NCI-H524 treated with DMSO at 0.1 percent for 48 hours (cell line): Measurements from ENCODE around the gene SIL1.
"Not testable (repeated sequence)": the region's sequence is repeated elsewhere in the genome, so short reads cannot be mapped to it uniquely, and the experiment has no call there.

Source experiments
- DNase-seq: peaks from one replicate; lab custom pipeline; 2025; lab: John Stamatoyannopoulos, UW

The SIL1 gene

DNA sequence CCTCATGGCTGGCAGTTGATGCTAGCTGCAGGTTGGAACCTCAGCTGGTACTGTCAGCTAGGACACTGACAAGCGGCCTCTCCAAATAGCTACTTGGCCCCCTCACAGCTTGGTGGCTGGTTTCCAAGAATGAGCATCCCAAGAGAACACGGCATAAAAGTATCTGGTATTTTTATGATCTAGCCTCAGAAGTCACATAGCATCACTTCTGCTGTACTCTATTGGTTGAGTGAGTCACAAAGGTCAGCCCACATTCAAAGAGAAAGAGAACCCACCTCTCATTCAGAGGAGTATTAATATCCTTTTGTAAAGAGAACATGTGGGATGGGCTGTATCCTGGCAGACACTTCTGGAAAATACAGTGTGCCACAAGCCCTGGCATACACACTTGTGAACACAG lies 6.0 kb upstream of the SIL1 start:
- DNase-seq = no peak

- no peak for DNase-seq
Measured at GRCh38 chr5:139199321-139199720, 1.2 kb upstream of the SIL1 start.

DNA sequence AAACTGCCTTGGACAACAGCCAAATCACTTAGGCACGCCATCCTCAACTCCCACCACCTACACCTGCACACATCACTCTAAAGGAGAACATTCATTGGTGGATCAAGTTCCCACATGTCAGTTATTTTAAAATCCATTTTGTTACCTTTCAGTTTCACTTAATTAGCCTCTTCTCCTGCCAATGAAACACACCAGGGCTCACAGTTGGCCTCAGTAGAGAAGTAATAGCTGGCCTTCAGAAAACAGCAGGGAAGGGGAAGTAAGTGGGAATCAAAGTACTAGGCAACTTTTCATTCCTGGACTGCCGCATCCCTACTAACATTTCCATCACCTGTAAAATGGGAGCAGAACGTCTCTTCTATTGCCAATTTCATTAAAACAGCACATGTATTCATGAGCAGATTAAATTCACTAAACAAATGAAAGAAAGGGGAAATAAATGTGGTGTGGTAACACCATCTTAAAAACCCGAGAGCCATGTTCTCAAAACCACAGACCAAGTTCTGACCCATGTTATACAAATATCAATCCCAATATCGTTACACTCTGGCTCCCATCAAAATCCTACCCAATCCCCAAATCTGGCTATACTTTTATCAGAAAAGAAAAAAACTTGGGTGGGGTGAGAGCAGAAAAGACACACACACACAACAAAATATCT lies 1.7 kb downstream of the SIL1 start:
- no peak for DNase-seq

- peak; percentile 35 for DNase-seq
Measured at GRCh38 chr5:139194486-139194885, 3.7 kb downstream of the SIL1 start.

DNA sequence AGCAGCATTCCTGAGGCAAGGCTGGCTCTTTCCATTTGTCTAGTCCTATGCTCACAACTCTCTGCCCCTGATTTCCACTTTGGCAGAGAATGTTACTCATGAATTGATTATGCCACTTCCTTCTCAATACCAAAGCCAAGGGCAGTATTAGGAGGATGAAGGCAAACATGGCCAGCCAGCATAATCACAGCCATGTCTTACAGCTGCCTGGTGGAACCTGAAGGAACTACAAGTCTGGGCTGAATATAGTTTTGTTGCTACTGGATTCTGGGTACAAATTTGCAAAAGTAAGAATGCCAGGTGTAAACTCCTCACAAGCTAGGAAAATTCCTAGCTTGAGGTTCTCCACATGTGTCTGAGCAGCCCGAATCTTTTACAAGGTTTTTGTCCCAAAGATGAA lies 4.2 kb downstream of the SIL1 start:
- no peak for DNase-seq

- not testable (repeated sequence) for DNase-seq
Measured at GRCh38 chr5:139192906-139193305, 5.3 kb downstream of the SIL1 start.

- not testable (repeated sequence) for DNase-seq
Measured at GRCh38 chr5:139191954-139192353, 6.2 kb downstream of the SIL1 start.

DNA sequence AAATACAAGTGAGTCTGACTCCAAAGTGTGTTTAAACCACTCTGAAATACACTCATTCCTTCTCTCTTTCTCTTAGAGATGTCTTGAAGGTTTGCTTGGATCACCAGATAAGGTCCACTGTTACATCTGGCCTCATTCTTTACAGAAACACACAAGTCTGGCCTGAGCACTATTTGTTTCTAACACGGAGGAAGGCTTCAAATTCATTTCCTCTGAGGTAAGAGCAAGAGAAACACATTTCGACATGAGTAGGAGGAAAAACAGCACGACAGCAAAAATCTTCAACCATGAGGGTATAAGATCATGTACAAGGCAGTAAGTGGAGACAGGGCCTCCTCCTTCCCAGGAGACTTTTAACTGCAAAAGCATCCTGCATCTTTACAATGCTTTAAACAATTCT lies 8.0 kb downstream of the SIL1 start:
- no peak for DNase-seq

- no peak for DNase-seq
Measured at GRCh38 chr5:139188558-139189270, 9.5 kb downstream of the SIL1 start.

- no peak for DNase-seq
Measured at GRCh38 chr5:139186752-139187326, 11.3 kb downstream of the SIL1 start.

- no peak for DNase-seq
Measured at GRCh38 chr5:139186261-139186660, 11.9 kb downstream of the SIL1 start.

DNA sequence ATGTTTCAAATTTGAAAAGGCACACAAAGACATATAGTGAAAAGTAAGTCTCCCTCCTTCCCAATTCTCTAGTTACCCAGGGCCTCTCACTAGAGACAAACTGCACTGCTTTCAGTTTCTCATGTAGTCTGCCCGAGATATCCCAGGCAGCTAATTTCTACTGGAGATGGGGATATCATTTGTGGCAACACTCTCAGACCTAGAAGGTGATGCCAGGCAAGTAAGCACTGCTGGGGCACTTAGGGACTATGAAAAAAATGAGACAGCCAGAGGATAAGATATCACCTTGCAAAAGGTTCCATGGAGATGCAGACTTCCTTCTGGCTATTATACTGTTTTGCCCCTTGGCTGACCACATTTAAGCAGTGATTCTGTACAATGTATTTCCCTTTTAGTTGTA lies 12.6 kb downstream of the SIL1 start:
- no peak for DNase-seq

DNA sequence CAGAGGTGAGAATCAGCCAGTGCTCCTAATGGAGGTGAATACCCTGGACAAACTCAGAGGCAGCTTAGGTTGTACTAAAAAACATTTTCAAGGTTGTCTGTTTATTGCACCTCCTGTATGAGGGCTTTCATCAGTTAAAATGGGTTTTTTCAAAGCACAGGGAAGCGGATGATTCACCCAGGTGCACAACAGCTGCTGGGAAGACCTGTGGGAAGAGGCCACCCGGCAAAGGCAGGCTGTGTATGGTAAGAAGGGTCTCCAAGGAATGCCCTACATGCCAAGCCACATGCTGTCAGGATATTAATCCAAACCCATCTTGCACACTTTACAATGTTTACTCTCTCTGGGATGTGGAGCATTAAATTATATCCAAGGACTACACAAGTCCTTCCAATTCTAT lies 14.7 kb downstream of the SIL1 start:
- no peak for DNase-seq

DNA sequence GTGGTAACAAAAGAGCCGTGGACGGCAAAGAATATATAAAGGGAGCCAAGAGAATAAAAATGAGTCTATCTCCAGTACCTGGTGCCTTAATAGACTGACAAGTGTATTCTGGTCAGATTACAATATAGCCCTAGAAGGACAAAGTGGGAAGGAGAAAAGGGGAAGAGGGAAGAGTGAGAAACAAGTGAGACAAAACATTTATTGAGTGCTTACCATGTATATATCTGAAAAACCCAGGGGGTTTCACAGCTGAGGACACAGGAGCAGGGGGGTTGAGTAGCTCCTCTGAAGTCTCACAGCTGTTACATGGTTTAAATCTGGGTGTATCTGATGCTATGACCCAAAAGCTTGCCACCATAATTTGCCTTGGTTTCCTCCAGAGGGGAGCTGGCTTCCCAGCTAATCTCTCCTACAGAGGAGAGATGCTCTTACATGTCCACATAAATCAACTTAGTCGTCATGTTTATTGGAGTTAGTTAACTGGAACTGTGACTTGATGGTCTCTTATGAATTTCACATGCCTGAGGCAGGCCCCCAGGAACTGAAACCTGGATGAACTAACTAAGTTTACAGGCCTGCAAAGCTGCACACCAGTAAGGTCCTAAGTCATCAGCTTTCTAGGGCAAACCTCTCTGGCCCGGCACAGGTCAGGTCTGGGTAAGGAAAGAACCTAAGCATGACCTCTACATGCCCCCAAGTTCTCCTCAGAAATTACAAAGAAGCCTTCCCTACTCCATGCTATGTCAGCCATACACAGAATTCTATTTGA lies 15.5 kb downstream of the SIL1 start:
- no peak for DNase-seq

DNA sequence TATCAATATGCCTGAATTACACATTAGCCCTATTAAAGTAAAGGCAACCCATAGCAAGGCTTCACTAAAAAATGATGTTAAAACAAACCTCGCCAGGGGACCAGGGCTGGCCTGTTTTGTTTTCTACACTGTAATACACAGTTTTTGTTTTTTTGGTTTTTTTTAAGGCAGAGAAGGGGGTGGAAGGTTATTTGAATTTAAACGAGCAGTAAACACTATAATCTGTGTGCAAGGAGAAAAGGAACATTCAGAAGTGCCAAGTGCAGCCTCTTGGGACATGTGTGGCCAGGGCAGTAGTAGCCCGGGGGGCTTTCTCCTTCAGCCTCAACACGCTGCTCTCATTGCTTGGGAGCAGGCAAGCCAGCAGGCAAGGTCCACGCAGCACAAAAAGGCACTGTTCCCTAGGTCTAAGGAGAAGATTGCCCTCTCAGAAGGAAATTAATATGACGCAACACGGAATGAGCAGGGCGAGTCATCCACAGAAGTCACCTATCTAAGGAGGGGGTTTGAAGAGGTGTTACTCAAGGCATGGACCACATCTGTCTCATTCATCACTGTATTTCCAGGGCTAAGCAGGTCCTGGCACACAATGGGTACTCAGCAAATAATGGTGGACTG lies 16.2 kb downstream of the SIL1 start:
- DNase-seq = no peak

DNA sequence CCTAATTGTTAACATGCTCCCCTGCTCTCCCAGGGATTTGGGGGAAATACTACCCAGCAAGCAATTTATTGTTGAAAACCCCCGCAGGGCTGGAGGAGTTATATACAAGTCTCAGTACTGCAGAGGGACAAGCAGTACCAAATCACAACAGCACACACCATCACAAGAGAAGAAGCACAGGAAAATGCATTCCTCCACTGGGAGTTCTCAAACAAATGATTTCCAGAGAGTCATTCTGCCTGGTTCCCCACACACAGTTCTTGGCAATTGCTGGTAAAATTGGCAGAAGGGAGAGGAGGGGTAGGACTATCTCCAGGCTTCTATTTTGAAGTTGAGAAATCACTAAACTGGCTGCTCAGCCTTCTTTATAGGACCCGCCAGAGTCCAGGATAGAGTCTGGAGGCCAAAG lies 16.8 kb downstream of the SIL1 start:
- no peak for DNase-seq

- no peak for DNase-seq
Measured at GRCh38 chr5:139180850-139181249, 17.3 kb downstream of the SIL1 start.

- DNase-seq = not testable (repeated sequence)
Measured at GRCh38 chr5:139179778-139180513, 18.2 kb downstream of the SIL1 start.

DNA sequence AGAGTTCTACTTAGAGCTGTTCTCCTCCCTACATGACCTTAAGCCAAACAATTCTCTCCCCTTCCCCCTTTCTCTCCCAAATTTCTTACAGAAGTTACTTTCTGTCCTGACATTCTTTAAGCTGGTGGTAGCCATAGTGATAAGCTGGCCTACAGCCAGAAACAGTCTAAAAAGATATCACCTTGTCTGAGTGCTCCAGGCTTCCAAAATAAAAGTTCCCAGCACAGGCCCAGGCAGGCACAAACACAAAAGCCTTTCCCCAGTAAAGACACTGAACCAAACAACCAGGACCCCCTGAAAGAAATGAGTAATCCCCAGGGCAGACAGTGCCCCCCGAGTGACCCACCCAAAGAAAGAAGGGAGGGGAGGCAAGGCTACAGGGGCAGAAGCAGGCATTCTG lies 19.2 kb downstream of the SIL1 start:
- no peak for DNase-seq

DNA sequence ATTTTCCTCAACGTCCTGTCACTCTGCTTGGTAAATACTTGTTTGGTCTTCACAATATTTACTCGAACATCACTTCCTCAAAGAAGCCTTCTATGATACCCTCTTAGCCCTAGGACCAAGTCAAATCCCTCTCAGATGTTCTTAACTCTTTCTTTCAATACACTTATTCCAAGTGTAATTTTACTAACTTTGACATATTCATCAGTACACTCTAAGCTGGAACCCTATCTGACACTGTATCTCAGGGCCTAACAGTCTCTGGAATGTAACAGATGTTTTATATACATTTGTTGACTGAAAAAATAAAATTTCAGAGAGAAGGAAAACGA lies 19.6 kb downstream of the SIL1 start:
- no peak for DNase-seq

GRCh38 chr5:139177809-139178588 lies 20.2 kb downstream of the SIL1 start:
- no peak for DNase-seq
